GM19452 (cell line): Measurements from ENCODE around the gene UPK3BL1.

Experiments
- ATAC-seq: cut with Tn5 transposase; IDR thresholded peaks from one replicate; pipeline ENCODE4 v1.9.1; 2021; ENCODE audit not compliant: unreplicated experiment

The UPK3BL1 gene

GRCh38 chr7:102589857-102590256, 52.7 kb downstream of the UPK3BL1 start:
- ATAC-seq = peak; percentile 46
